Kidney epithelial cell (primary cell): ENCODE measurements around the gene KLRD1. TPM values are rescaled to one million over a fixed set of nuclear protein-coding genes. Genes with fewer than 3 reads are reported as not detected.
"Not testable (repeated sequence)": the region's sequence is repeated elsewhere in the genome, so short reads cannot be mapped to it uniquely, and the experiment has no call there.

Experiments used
- DNase-seq: peaks from one replicate; pipeline ENCODE4 v3.0.0-alpha.2; 2010; ENCODE audit warnings: low read depth
- H3K27me3 ChIP-seq: 2 replicates; pipeline ENCODE4 v1.6.0; 2011; ENCODE audit warnings: low read length; ENCODE audit not compliant: control insufficient read depth, insufficient read depth
- H3K36me3 ChIP-seq: 2 replicates; pipeline ENCODE4 v1.5.1; 2011; ENCODE audit warnings: low read length; ENCODE audit not compliant: control insufficient read depth, insufficient read depth
- H3K4me3 ChIP-seq: 2 replicates; pipeline ENCODE4 v1.5.1; 2011; ENCODE audit warnings: low read depth, mild to moderate bottlenecking, control low read depth, low read length
- total RNA-seq: library from RNA; depleted of rRNA; stranded (reverse); fragments of >200 nt; gene quantifications from 2 replicates; pipeline ENCODE4 v1.2.3, GENCODE V29; 2015
- TF ChIP-seq, protein P1 (sequence below): IDR thresholded peaks from 2 replicates; pipeline ENCODE4 v1.5.1; 2011; ENCODE audit warnings: mild to moderate bottlenecking, moderate library complexity, low read length, control low read depth, inconsistent platforms; ENCODE audit not compliant: insufficient read depth, poor library complexity, severe bottlenecking

Gene KLRD1
- total RNA-seq, 1 donor from 2014 or later, result under 0.01 TPM

DNA sequence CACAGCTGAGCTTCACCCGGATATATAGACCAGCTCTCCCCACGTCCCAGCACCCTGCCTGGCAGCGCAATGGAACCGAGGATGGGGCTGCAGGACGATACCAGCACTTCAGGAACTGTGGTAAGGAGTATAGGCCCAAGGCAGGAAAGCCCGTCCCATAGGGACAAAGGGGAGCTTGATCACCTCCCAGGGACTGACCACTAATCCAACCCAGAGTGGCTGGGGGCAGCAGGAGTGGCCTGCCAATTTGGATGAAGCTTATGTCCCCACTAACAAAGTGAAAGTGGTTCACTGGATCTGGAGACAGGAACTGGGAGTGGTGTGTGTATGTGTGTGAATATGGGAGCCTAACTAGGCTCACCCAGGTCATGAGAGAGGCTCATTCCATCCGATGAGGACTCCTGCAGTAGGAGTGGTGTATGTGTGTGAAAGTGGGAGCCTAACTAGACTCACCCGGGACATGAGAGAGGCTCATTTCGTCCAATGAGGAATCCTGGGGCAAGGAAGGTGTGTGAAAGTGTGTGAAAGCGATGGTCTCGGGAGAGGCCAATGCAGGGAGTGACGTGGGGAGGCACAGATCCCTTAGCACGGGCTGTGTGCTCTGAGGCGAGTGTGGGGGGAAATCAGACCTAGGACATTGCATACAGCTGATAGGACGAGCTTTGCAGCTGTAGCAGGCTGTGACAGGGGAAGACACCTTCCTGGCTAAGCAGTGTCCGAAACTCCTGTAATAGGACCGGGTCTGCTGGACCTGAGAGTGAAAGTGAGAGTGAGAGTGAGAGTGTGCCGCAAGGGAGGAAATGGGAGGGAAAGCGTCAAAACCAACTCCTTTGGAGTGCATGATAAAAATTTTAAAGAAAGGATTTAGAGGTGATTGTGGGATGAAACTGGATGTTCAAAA is 56.5 kb downstream of the KLRD1 start:
- TF ChIP-seq, protein P1, sequence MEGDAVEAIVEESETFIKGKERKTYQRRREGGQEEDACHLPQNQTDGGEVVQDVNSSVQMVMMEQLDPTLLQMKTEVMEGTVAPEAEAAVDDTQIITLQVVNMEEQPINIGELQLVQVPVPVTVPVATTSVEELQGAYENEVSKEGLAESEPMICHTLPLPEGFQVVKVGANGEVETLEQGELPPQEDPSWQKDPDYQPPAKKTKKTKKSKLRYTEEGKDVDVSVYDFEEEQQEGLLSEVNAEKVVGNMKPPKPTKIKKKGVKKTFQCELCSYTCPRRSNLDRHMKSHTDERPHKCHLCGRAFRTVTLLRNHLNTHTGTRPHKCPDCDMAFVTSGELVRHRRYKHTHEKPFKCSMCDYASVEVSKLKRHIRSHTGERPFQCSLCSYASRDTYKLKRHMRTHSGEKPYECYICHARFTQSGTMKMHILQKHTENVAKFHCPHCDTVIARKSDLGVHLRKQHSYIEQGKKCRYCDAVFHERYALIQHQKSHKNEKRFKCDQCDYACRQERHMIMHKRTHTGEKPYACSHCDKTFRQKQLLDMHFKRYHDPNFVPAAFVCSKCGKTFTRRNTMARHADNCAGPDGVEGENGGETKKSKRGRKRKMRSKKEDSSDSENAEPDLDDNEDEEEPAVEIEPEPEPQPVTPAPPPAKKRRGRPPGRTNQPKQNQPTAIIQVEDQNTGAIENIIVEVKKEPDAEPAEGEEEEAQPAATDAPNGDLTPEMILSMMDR, result no peak
- H3K36me3 ChIP-seq, result no peaks in the 10 kb centered on the region
- H3K27me3 ChIP-seq, result no peaks in the 10 kb centered on the region
- H3K4me3 ChIP-seq, result peak overlapping the region; percentile 51
- DNase-seq, result no peak

DNA sequence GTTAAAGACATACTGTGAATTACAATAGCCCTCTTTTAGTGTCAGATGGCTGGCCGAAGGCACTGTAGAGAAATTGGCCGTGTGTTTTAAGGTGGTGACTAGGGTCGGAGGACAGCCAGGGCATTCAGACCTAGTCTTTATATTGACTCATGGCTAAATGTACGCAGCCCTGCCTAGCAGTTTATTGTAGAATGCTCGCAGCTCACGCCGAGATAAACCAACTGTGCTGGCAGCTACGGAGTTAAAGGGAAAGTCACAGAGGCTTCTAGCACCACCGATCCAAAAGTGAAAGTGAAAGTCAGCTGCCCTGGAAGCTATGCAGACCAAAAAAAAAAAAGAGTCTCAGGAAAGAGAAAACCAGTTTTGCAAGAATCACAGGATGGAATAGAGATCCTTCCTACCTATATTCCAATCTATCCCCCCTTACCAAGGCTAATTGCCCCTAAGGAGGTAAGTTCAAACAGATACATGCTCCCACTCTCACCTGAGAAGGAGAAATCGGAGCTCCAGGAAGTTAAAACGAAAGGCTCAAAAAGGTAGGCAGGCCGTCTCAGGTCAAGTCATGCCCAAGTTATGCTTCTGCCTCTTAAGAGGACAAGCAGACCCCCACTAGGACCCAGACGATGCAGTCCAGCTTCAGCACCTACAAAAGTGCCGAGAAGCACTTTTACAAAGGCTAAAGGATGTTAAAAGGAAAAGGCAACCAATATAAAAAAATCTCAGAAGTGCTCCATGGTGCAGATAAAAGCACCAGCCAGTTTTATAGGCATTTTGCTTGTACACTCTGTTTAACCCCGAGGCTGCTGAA is 57.3 kb downstream of the KLRD1 start:
- H3K4me3 ChIP-seq, result peak overlapping the region; percentile 51
- H3K27me3 ChIP-seq, result no peaks in the 10 kb centered on the region
- TF ChIP-seq, protein P1, result no peak
- H3K36me3 ChIP-seq, result no peaks in the 10 kb centered on the region
- no peak for DNase-seq

DNA sequence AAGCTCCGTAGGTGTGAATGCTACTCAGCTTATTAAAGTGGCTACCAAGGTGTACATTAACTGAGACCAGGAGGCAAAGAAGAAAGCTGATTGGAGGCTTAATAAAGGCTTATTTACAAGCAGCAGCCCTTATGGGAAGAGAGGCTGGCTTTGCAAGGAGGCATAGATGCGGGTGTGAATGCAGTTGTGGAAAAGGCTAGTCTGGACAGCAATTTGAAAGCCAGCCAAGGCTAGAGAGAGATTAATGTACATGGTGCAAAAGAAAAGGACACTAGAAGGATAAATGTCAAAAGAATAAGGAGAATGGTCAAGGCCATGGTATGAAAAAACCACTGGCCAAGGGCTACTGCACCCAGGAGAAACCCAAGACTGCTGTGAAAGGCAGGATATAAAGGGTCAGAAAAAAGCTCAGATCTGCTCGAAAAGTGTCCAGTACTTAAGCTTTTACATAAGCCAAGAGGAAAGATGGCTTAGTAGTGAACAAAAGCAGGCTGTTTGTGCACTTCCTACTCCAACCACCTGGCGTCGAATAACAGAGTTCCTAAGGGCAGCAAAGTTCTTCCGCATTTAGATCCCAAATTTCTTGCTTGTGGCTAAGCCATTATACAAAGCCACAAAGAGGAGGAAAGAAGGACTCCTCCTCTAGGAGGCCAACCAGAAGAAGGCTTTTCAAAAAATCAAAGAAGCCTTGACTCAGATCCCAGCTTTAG is 58.2 kb downstream of the KLRD1 start:
- no peak for DNase-seq
- peak overlapping the region; percentile 51 for H3K4me3 ChIP-seq
- no peaks in the 10 kb centered on the region for H3K36me3 ChIP-seq
- TF ChIP-seq, protein P1, result peak; percentile 32
- no peaks in the 10 kb centered on the region for H3K27me3 ChIP-seq

DNA sequence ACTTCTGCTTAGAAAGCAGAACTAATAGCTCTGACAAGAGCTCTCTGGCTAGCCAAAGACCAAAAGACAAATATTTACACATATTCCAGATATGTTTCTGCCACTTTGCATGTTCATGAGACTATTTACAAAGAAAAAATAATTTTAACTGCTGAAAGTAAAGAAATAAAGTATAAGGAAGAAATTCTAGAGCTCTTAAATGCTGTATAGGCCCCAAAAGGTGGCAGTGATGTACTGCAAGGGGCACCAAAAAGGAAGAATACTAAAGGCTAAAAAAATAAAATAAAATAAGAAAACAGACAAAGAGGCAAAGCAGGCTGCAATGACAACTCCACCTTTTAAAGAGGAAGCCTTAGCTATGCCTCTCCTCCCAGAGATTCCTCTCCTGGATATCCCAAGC is 59.2 kb downstream of the KLRD1 start:
- TF ChIP-seq, protein P1, result no peak

DNA sequence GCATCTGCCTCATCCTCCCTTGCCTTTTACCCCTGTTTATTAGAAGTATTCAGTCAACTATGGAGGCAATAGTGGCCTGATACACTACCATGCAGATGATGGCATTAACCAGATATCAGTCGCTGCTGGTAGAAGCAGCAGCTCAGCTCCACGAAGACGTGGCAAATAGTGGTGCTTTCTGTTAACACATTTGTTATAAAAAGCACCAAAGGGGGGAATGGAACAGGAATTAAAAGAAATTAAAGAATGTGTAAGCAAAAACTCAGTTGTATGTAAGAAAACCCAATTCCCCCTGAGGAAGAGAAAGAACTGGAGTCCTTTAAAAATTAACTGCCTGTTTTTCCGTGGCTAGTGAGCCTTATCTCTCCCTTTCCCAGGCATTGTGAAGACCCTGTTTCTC is 60.0 kb downstream of the KLRD1 start:
- H3K27me3 ChIP-seq, DNase-seq, H3K36me3 ChIP-seq, H3K4me3 ChIP-seq: not testable (repeated sequence)

More for the DNA sequence above, 59.2 kb downstream of the KLRD1 start:
- no peaks in the 10 kb centered on the region for H3K27me3 ChIP-seq
- no peak for DNase-seq
- H3K36me3 ChIP-seq, result no peaks in the 10 kb centered on the region
- H3K4me3 ChIP-seq, result no peak overlapping the region
